ENCODE data around the gene RPN1. TPM values are rescaled to one million over a fixed set of nuclear protein-coding genes. Genes with fewer than 3 reads are reported as not detected.

RPN1 gene
- total RNA-seq, 2 experiments from 2014 or later = 133 TPM

DNA sequence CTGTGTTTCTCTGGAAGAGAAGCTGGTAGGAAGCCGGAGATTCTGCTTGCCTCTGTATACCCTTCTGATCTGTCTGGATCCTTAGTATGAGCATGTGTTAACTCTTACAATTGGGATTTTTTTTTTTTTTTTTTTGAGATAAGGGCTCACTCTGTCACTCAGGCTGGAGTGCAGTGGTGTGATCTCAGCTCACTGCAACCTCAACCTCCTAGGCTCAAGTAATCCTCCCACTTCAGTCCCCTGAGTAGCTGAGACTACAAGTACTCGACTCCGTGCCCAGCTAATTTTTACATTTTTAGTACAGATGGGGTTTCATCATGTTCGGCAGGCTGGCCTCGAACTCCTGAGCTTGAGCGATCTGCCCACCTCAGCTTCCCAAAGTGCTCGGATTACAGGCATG, 44.5 kb downstream of the RPN1 start:
- H3K27ac Mint-ChIP-seq = no peak overlapping the region
- DNase-seq (no peak), ATAC-seq (no peak)
- peaks cover 3% of the 10 kb centered on the region for H3K27me3 Mint-ChIP-seq
- H3K4me1 Mint-ChIP-seq (ENCODE audit: low read depth) = no peaks in the 10 kb centered on the region
- intact Hi-C loops (cut with micrococcal nuclease) = loop anchor here (10.0 kb wide), 1 partner anchor 111 kb away; the partner anchor contains the start of gene GATA2
- H3K4me3 Mint-ChIP-seq = no peak overlapping the region
- ChIA-PET POLR2A (interaction anchor here (0.8 to 1.6 kb wide), 2 partner anchors 12 to 14 kb away, joined by 3 to 4 read pairs; no protein-coding TSS in a partner anchor), CTCF (interaction anchor here (0.8 to 5.2 kb wide), 5 partner anchors 11 to 180 kb away, joined by 4 to 38 read pairs (median 15); no protein-coding TSS in a partner anchor)
- H3K9me3 Mint-ChIP-seq = no peaks in the 10 kb centered on the region
- H3K36me3 Mint-ChIP-seq (ENCODE audit: low read depth) = no peaks in the 10 kb centered on the region
- TF ChIP-seq CTCF (IDR thresholded peaks at IDR 0.05) = no peak

DNA sequence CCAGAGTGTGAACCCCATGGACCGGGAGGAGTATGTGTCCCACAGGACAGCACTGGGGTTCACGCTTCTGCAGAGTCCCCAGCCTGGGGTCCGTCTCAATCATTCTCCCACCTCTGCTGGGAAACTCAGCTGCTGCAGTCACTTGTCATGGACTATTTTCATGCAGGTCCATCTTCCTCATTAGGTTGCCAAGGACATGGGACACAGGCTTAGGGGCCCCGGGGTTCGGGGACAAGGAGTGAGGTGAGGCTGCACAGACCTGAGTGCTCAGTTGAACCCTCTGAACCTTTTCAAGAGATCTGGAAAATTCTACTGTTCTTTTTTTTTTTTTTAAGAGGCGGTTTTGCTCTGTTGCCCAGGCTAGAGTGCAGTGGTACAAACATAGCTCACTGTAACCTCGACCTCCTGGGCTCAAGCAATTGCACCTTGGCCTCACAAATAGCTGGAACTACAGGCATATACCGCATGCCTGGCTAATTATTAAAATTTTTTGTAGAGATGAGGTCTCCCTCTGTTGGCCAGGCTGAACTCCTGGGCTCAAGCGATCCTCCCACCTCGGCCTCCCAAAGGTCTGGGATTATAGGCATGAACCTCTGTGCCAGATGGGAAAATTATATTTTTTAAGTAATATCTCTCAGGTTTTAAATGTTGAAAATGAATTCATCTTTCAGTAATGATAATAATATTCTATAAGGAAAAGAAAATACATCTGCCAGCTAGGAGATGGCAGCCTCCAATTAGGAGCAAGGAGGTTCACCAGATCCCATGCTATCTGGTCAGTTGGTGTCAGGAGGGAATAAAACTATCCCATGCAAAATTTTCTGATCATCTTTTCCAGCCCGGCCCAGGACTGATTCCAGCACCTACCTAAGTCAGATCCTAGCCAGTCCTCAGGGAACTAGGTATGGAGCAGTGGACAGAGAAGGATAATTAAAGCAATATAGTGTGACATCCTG, 45.2 kb downstream of the RPN1 start:
- no peaks in the 10 kb centered on the region for H3K4me1 Mint-ChIP-seq (ENCODE audit: low read depth)
- intact Hi-C loops (cut with micrococcal nuclease) = loop anchor here (10.0 kb wide), 1 partner anchor 111 kb away; the partner anchor contains the start of gene GATA2
- ATAC-seq (no peak), DNase-seq (no peak)
- CTCF ChIA-PET = interaction anchor here (0.6 to 5.2 kb wide), 6 partner anchors 12 to 1410 kb away, joined by 3 to 38 read pairs (median 4); no protein-coding TSS in a partner anchor
- no peaks in the 10 kb centered on the region for H3K36me3 Mint-ChIP-seq (ENCODE audit: low read depth)
- H3K27ac Mint-ChIP-seq = no peak overlapping the region
- POLR2A ChIA-PET = interaction anchor here (0.8 to 1.5 kb wide), 2 partner anchors 9 to 13 kb away, joined by 3 to 4 read pairs; no protein-coding TSS in a partner anchor
- no peak overlapping the region for H3K4me3 Mint-ChIP-seq
- H3K9me3 Mint-ChIP-seq = no peaks in the 10 kb centered on the region
- H3K27me3 Mint-ChIP-seq = peaks cover 3% of the 10 kb centered on the region
- TF ChIP-seq CTCF (IDR thresholded peaks at IDR 0.05) = no peak

GRCh38 chr3:128603811-128604775, 46.5 kb downstream of the RPN1 start:
- no peaks in the 10 kb centered on the region for H3K4me1 Mint-ChIP-seq (ENCODE audit: low read depth)
- CTCF ChIA-PET = interaction anchor here (0.6 to 1.4 kb wide), 5 partner anchors 32 to 1409 kb away, joined by 3 read pairs; no protein-coding TSS in a partner anchor

GRCh38 chr3:128603313-128603712, 47.3 kb downstream of the RPN1 start:
- DNase-seq (no peak), ATAC-seq (no peak)
- Mint-ChIP-seq H3K27ac (no peak overlapping the region), H3K9me3 (no peaks in the 10 kb centered on the region), H3K4me3 (no peak overlapping the region), H3K27me3 (peaks cover 3% of the 10 kb centered on the region), H3K4me1 (ENCODE audit: low read depth) (no peaks in the 10 kb centered on the region), H3K36me3 (ENCODE audit: low read depth) (no peaks in the 10 kb centered on the region)
- ChIA-PET CTCF (interaction anchor here (0.6 to 1.3 kb wide), 4 partner anchors 14 to 177 kb away, joined by 3 to 4 read pairs (median 3); no protein-coding TSS in a partner anchor), POLR2A (no interaction called here)
- intact Hi-C loops (cut with micrococcal nuclease) = loop anchor here (5.0 to 10.0 kb wide), 2 partner anchors 109 to 181 kb away; partner anchors contain the start of gene GATA2
- TF ChIP-seq CTCF (IDR thresholded peaks at IDR 0.05) = no peak

More at GRCh38 chr3:128603811-128604775, 46.5 kb downstream of the RPN1 start:
- TF ChIP-seq CTCF (IDR thresholded peaks at IDR 0.05) = no peak
- no peak overlapping the region for H3K27ac Mint-ChIP-seq
- no peaks in the 10 kb centered on the region for H3K9me3 Mint-ChIP-seq
- POLR2A ChIA-PET = interaction anchor here (0.5 to 1.5 kb wide), 2 partner anchors 8 to 484 kb away, joined by 4 read pairs; no protein-coding TSS in a partner anchor
- no peak for DNase-seq
- no peak for ATAC-seq
- H3K4me3 Mint-ChIP-seq = no peak overlapping the region
- H3K27me3 Mint-ChIP-seq = peaks cover 3% of the 10 kb centered on the region
- H3K36me3 Mint-ChIP-seq (ENCODE audit: low read depth) = no peaks in the 10 kb centered on the region
- intact Hi-C loops (cut with micrococcal nuclease) = loop anchor here (5.0 to 10.0 kb wide), 2 partner anchors 109 to 182 kb away; partner anchors contain the start of gene GATA2
